ENCODE results near the gene RIC1.
A peak's percentile ranks its signal among the peaks of the same experiment; 100 is the strongest.
"Not testable (repeated sequence)": the region's sequence is repeated elsewhere in the genome, so short reads cannot be mapped to it uniquely, and the experiment has no call there.

RIC1 gene

GRCh38 chr9:5628530-5629311 is at the start of gene RIC1:
Gene RIC1, plus strand, starts transcription at chr9:5629107. Its CDS starts 203 bp downstream, at chr9:5629310.
- DNase-seq = peak; percentile 95

GRCh38 chr9:5579881-5580280 is 49.0 kb upstream of the RIC1 start:
- DNase-seq = no peak

- DNase-seq = no peak
Observed at GRCh38 chr9:5580650-5581049, 48.3 kb upstream of the RIC1 start.

GRCh38 chr9:5581706-5582105 is 47.2 kb upstream of the RIC1 start:
- not testable (repeated sequence) for DNase-seq

- no peak for DNase-seq
Observed at GRCh38 chr9:5582835-5583195, 46.1 kb upstream of the RIC1 start.

GRCh38 chr9:5586391-5586802 is 42.5 kb upstream of the RIC1 start:
- no peak for DNase-seq

GRCh38 chr9:5587024-5587423 is 41.9 kb upstream of the RIC1 start:
- DNase-seq = no peak

GRCh38 chr9:5592231-5592630 is 36.7 kb upstream of the RIC1 start:
- DNase-seq = no peak

- DNase-seq = no peak
Observed at GRCh38 chr9:5592904-5593303, 36.0 kb upstream of the RIC1 start.

GRCh38 chr9:5593904-5594303 is 35.0 kb upstream of the RIC1 start:
- no peak for DNase-seq

GRCh38 chr9:5596173-5596572 is 32.7 kb upstream of the RIC1 start:
- no peak for DNase-seq

- DNase-seq = no peak
Observed at GRCh38 chr9:5608298-5609225, 20.3 kb upstream of the RIC1 start.

GRCh38 chr9:5609226-5609596 is 19.7 kb upstream of the RIC1 start:
- no peak for DNase-seq

GRCh38 chr9:5610491-5610890 is 18.4 kb upstream of the RIC1 start:
- no peak for DNase-seq

GRCh38 chr9:5611321-5612184 is 17.4 kb upstream of the RIC1 start:
- no peak for DNase-seq

- DNase-seq = no peak
Observed at GRCh38 chr9:5612185-5612530, 16.7 kb upstream of the RIC1 start.

GRCh38 chr9:5614192-5614591 is 14.7 kb upstream of the RIC1 start:
- DNase-seq = no peak

GRCh38 chr9:5614985-5615384 is 13.9 kb upstream of the RIC1 start:
- no peak for DNase-seq

- DNase-seq = no peak
Observed at GRCh38 chr9:5617749-5618148, 11.2 kb upstream of the RIC1 start.

GRCh38 chr9:5620494-5620893 is 8.4 kb upstream of the RIC1 start:
- no peak for DNase-seq

- no peak for DNase-seq
Observed at GRCh38 chr9:5621327-5621726, 7.6 kb upstream of the RIC1 start.

- no peak for DNase-seq
Observed at GRCh38 chr9:5622016-5622415, 6.9 kb upstream of the RIC1 start.

GRCh38 chr9:5624655-5625054 is 4.3 kb upstream of the RIC1 start:
- no peak for DNase-seq
